HG03460 (cell line): ENCODE results near the gene TMEM247.
"Not testable (repeated sequence)": the region's sequence is repeated elsewhere in the genome, so short reads cannot be mapped to it uniquely, and the experiment has no call there.

Experiments
- ATAC-seq: cut with Tn5 transposase; IDR thresholded peaks from one replicate; pipeline ENCODE4 v1.9.1; 2021; ENCODE audit not compliant: unreplicated experiment

TMEM247 gene

GRCh38 chr2:46458763-46459500 is 20.4 kb upstream of the TMEM247 start:
- no peak for ATAC-seq

- ATAC-seq = no peak
Measured at GRCh38 chr2:46459694-46460093, 19.7 kb upstream of the TMEM247 start.

GRCh38 chr2:46460241-46460921 is 19.0 kb upstream of the TMEM247 start:
- ATAC-seq = no peak

DNA sequence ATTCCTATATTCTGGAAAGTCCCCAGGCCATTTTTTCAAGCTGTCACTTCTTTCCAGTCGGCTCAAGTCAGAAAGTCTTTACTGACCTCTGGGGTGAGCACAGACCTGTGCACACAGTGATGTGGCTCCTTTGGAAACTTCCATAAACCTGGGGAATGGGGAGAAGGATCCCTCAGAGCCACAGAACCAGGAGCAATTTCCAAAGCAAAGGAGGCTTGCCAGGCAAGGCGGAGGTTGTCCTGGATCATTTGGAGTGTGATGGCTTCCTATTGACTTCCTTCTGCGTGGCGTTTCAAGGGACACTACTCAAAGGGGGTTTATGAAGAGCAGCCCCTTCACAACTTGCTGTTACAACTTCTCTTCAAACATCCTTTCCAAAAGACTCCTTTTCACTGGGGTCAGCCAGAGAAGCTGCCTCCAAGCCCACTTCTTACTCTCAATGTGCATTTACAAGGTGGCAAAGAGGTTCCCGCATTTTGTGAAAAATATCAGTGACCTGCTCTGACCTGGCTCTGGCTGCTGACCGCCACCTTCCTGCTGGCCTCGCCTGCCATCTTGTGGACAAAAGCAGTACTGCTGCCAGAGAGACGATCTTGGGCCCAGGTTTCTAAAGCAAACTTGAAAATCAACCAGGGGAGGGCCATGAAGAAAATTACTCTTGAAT is 18.2 kb upstream of the TMEM247 start:
- peak; percentile 40 for ATAC-seq

- peak; percentile 44 for ATAC-seq
Measured at GRCh38 chr2:46461709-46462171, 17.6 kb upstream of the TMEM247 start.

DNA sequence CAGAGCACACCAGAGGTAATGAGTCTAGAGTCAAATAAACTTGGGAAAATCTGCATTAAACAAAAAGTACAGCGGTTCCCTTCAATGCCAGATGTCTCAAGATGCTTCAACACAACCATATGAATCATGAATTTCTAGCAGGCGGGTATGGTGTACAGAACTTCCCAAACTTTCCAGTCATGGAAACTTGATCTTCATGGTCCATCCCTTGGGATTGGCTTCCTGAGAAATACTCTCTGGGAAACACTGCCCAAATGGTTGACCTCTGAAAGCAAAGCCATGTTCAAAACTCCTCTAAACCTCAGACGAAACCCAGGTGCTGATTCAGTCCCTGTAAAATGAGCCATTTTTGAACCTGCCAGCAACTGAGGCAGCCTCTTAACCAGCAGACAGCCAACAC is 16.4 kb upstream of the TMEM247 start:
- ATAC-seq = no peak

DNA sequence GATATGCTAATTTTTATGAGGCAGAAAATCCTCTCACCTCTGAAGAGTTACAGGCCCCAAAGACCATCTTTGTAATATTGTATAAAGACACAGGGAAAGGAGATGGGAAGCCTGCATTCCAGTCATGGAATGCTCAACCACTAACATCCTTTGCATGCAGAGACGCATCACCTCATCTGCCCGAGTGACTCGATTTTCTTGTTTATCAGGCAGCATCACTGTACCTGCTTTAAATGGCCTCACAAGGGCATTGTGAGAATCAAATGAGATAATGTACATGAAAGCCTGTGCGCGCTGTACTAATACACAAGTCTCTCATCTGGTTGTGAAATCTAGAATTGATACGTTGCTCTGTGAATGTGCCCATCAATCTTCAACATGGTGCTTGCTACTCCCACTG is 10.2 kb upstream of the TMEM247 start:
- no peak for ATAC-seq

DNA sequence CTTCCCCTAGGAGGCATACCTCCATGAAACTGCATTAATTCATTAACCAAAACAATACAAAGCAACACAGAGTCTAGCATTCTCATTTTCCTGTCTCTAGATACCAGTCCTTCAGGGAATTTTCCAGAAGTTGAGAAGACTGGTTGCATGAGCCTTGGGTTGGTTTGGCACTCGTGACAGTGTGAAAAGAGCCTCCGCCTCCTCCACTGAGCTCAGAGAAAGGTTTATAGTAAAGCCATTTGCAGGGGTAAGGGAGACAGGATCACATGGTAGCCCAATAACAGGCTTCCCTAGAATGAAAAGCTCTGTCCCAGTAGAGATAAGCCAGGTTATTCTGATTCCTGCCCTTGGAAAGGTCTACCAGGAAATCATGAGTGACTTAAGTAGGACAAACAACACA is 9.7 kb upstream of the TMEM247 start:
- ATAC-seq = no peak

- no peak for ATAC-seq
Measured at GRCh38 chr2:46470114-46470628, 9.2 kb upstream of the TMEM247 start.

GRCh38 chr2:46471019-46471583 is 8.3 kb upstream of the TMEM247 start:
- ATAC-seq = no peak

DNA sequence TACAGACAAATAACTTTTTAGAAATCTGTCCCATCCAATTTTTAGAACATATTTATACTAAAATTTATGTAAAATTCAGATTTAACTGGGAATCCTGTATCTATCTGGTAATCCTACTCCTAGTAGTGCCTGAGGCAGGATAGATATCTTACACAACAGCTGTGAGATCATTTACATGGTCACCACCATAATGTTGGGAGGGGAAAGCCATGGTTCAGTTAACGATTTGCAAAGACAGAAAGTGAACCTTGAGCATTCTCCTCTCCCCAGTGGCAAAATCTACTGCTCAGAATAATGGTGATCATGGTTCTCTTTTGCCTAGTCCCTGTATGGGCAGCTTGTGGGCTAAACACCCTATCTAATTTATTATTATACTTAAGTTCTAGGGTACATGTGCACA is 7.7 kb upstream of the TMEM247 start:
- no peak for ATAC-seq

GRCh38 chr2:46472165-46472564 is 7.2 kb upstream of the TMEM247 start:
- ATAC-seq = not testable (repeated sequence)

GRCh38 chr2:46477462-46477861 is 1.9 kb upstream of the TMEM247 start:
- not testable (repeated sequence) for ATAC-seq

DNA sequence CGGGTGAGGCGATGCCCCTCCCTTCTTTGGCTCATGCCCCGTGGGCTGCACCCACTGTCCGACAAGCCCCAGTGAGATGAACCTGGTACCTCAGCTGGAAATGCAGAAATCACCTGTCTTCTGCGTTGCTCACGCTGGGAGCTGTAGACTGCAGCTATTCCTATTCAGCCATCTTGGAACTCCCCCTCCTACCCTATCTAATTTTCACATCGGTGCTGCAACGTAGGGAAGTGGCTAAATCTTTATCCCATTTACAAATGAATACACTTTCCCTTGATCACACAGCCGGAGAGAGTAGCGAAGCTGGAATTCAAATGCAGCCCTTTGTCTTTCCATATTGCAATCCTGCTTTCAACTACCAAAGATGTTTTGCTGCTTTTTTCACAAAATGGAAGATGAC is 1.4 kb upstream of the TMEM247 start:
- no peak for ATAC-seq

- no peak for ATAC-seq
Measured at GRCh38 chr2:46480562-46480961, 1.2 kb downstream of the TMEM247 start.

- ATAC-seq = no peak
Measured at GRCh38 chr2:46481198-46482193, 2.1 kb downstream of the TMEM247 start.

DNA sequence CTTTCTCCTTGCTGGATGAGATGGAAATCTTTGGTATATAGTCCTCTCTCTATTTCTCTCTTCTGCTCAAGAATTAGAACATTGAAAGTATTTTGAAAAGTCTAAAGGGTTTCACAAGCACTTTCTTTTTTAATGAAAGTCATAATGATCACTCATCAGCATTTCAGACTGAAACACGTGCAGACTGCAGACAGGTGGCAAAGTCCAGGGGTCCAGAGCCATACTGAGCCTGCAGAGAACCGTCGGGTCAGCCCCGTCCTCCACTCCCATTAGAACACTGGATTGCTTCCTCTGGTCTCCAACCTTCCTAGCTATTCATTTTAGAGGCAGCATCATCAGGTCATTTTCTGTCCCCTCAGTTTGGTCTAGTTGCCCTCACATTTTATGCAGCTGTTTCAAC is 3.1 kb downstream of the TMEM247 start:
- no peak for ATAC-seq

- ATAC-seq = no peak
Measured at GRCh38 chr2:46485002-46485401, 5.6 kb downstream of the TMEM247 start.

DNA sequence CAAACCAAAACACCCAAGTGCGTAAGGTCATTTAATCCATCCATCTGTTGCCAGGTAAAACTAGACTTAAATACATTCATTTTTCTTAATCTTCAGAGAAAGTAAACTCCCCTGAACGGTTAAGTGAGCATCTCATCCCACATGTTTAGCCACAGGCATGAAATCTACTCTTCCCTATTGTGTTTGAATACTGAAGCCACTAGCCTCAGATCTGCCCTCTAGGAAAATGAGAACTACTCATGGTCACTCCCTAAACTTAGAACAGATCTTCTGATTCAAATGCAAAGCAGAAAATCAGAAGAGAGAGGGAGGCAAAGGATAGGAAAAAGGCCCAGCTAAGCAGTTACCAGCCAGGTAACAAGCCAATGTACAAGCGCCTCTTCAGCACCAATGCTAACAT is 7.1 kb downstream of the TMEM247 start:
- ATAC-seq = no peak

- no peak for ATAC-seq
Measured at GRCh38 chr2:46487667-46488335, 8.4 kb downstream of the TMEM247 start.
